Caco-2 (cell line): ENCODE measurements around the gene MRGPRF. TPM values are rescaled to one million over a fixed set of nuclear protein-coding genes. Genes with fewer than 3 reads are reported as not detected.

Experiments used
- BruUV-seq: library from RNA; stranded (reverse); fragments of 400-500 nt; replicated peaks from 2 replicates; lab custom pipeline; 2021; lab: Mats Ljungman, UMichigan
- CTCF ChIA-PET: fragments of 300-600 bp; sonication (Branson Sonifier 250); formaldehyde crosslinking; loops from one replicate; lab custom pipeline; 2022; ENCODE audit warnings: antibody characterized with exemption; lab: Charles Lee
- POLR2A ChIA-PET: fragments of 300-600 bp; sonication (Branson Sonifier 250); formaldehyde crosslinking; loops from one replicate; lab custom pipeline; 2022; ENCODE audit warnings: antibody characterized with exemption; lab: Charles Lee
- DNase-seq, 2 experiments: peaks; one replicate each; pipeline versions ENCODE4 v3.0.0 to v3.0.0-alpha.2; 2020 to 2022
- H3K27me3 ChIP-seq: replicated peaks from 2 replicates; pipeline ENCODE4 v1.6.0; 2011; ENCODE audit warnings: low read length; ENCODE audit not compliant: control insufficient read depth, insufficient read depth
- H3K36me3 ChIP-seq: 2 replicates; pipeline ENCODE4 v1.5.1; 2011; ENCODE audit warnings: low read length; ENCODE audit not compliant: control insufficient read depth, insufficient read depth
- H3K4me1 ChIP-seq: fragments of 250-450 bp; sonication (Bioruptor Pico); 2 replicates; pipeline ENCODE4 v1.5.1; 2020; ENCODE audit warnings: mild to moderate bottlenecking
- H3K4me3 ChIP-seq: 2 replicates; pipeline ENCODE4 v1.5.1; 2011; ENCODE audit warnings: low read depth, mild to moderate bottlenecking, control low read depth, low read length
- H3K9me3 ChIP-seq: fragments of 250-450 bp; sonication (Bioruptor Pico); 2 replicates; pipeline ENCODE4 v1.5.1; 2020; ENCODE audit warnings: mild to moderate bottlenecking, moderate library complexity
- H3K27ac Mint-ChIP-seq: one replicate; pipeline ENCODE4 v1.8.0; 2022; ENCODE audit warnings: mixed read lengths; ENCODE audit not compliant: unreplicated experiment
- H3K27me3 Mint-ChIP-seq: one replicate; pipeline ENCODE4 v1.8.0; 2022; ENCODE audit warnings: mixed read lengths; ENCODE audit not compliant: insufficient read depth, unreplicated experiment
- H3K36me3 Mint-ChIP-seq: one replicate; pipeline ENCODE4 v1.8.0; 2022; ENCODE audit warnings: mild to moderate bottlenecking, mixed read lengths; ENCODE audit not compliant: insufficient read depth, unreplicated experiment
- H3K4me1 Mint-ChIP-seq: one replicate; pipeline ENCODE4 v1.8.0; 2022; ENCODE audit warnings: low read depth, mixed read lengths; ENCODE audit not compliant: unreplicated experiment
- H3K4me3 Mint-ChIP-seq: one replicate; pipeline ENCODE4 v1.8.0; 2022; ENCODE audit warnings: mild to moderate bottlenecking, moderate library complexity, mixed read lengths; ENCODE audit not compliant: unreplicated experiment
- H3K9me3 Mint-ChIP-seq: one replicate; pipeline ENCODE4 v1.8.0; 2022; ENCODE audit warnings: mixed read lengths; ENCODE audit not compliant: unreplicated experiment
- CTCF ChIP-seq, 2 experiments: fragments of 200-600 bp in 1 of 2; IDR thresholded peaks; 1 replicate in 1 of 2; 2 replicates in 1 of 2; pipeline versions ENCODE4 v1.5.1 to v1.8.0; 2011 to 2022; ENCODE audit warnings: antibody characterized with exemption in 1 of 2, control low read depth in 1 of 2, inconsistent platforms in 1 of 2, low read depth in 1 of 2, low read length in 1 of 2, mild to moderate bottlenecking in 1 of 2, moderate library complexity in 1 of 2; ENCODE audit not compliant: insufficient read depth in 1 of 2, severe bottlenecking in 1 of 2, unreplicated experiment in 1 of 2
- intact Hi-C: fragments of 100-400 bp; cut with micrococcal nuclease; formaldehyde crosslinking; loops from one replicate; pipeline ENCODE4 v1.10.0; 2022; ENCODE audit not compliant: unreplicated experiment
- total RNA-seq: library from RNA; stranded (reverse); gene quantifications from 2 replicates; pipeline ENCODE4 v1.2.3, GENCODE V29; 2022

MRGPRF gene
- total RNA-seq, 1 experiment from 2014 or later: 0.14 TPM

- Mint-ChIP-seq H3K9me3 (peaks cover 6% of the 10 kb centered on the region), H3K27ac (no peak within 1 kb of the TSS), H3K36me3 (no peaks in the 10 kb centered on the region), H3K4me3 (no peak within 1 kb of the TSS), H3K4me1 (no peaks in the 10 kb centered on the region), H3K27me3 (no peaks in the 10 kb centered on the region)
- Histone ChIP-seq H3K4me3 (no peak within 1 kb of the TSS), H3K4me1 (no peaks in the 10 kb centered on the region), H3K27me3 (no peaks in the 10 kb centered on the region), H3K36me3 (no peaks in the 10 kb centered on the region), H3K9me3 (no peaks in the 10 kb centered on the region)
- ChIA-PET CTCF (no interaction called here), POLR2A (interaction anchor here (1.1 kb wide), 1 partner anchor 42 kb away, joined by 3 read pairs; no protein-coding TSS in a partner anchor)
- DNase-seq: peak in 1 of 2 experiments; percentile 32
- no peak for TF ChIP-seq CTCF (IDR thresholded peaks at IDR 0.05; ENCODE audit: insufficient read depth in 1 of 2, low read depth in 1 of 2, low read length in 1 of 2, severe bottlenecking in 1 of 2, unreplicated experiment in 1 of 2)
- no TSS peak for BruUV-seq
- intact Hi-C loops: no loop called here
These were observed 32.3 kb downstream of the MRGPRF start, which contains the start of gene MRGPRD for GRCh38 chr11:68980776-68981065. Gene MRGPRD, minus strand, starts transcription at chr11:68980986. Its CDS starts 0 bp downstream, at chr11:68980986.

GRCh38 chr11:68979931-68980775, 32.9 kb downstream of the MRGPRF start:
- DNase-seq: peak in 1 of 2 experiments; percentile 37
- peaks cover 6% of the 10 kb centered on the region for H3K9me3 Mint-ChIP-seq
- ChIA-PET CTCF (no interaction called here), POLR2A (interaction anchor here (1.1 kb wide), 1 partner anchor 42 kb away, joined by 3 read pairs; no protein-coding TSS in a partner anchor)
- BruUV-seq: no TSS peak
- Histone ChIP-seq H3K9me3 (0 out of 2 replicates have a peak, but pooled peaks cover 1% of the 10 kb centered on the region), H3K36me3 (no peaks in the 10 kb centered on the region), H3K27me3 (no peaks in the 10 kb centered on the region), H3K4me1 (no peaks in the 10 kb centered on the region), H3K4me3 (no peak overlapping the region)
- intact Hi-C loops: no loop called here
- H3K27me3 Mint-ChIP-seq: no peaks in the 10 kb centered on the region
- no peaks in the 10 kb centered on the region for H3K36me3 Mint-ChIP-seq
- H3K4me3 Mint-ChIP-seq: no peak overlapping the region
- no peak for TF ChIP-seq CTCF (IDR thresholded peaks at IDR 0.05; ENCODE audit: insufficient read depth in 1 of 2, low read depth in 1 of 2, low read length in 1 of 2, severe bottlenecking in 1 of 2, unreplicated experiment in 1 of 2)
- no peak overlapping the region for H3K27ac Mint-ChIP-seq
- H3K4me1 Mint-ChIP-seq: no peaks in the 10 kb centered on the region

GRCh38 chr11:68978931-68979594, 34.0 kb downstream of the MRGPRF start:
- no TSS peak for BruUV-seq
- Mint-ChIP-seq H3K27ac (no peak overlapping the region), H3K9me3 (peaks cover 6% of the 10 kb centered on the region), H3K36me3 (no peaks in the 10 kb centered on the region), H3K4me1 (peaks cover 6% of the 10 kb centered on the region), H3K4me3 (no peak overlapping the region), H3K27me3 (no peaks in the 10 kb centered on the region)
- TF ChIP-seq CTCF (IDR thresholded peaks at IDR 0.05; ENCODE audit: insufficient read depth in 1 of 2, low read depth in 1 of 2, low read length in 1 of 2, severe bottlenecking in 1 of 2, unreplicated experiment in 1 of 2): no peak
- ChIA-PET POLR2A (no interaction called here), CTCF (interaction anchor here (0.6 kb wide), 1 partner anchor 45 kb away, joined by 3 read pairs; no protein-coding TSS in a partner anchor)
- Histone ChIP-seq H3K9me3 (0 out of 2 replicates have a peak, but pooled peaks cover 5% of the 10 kb centered on the region), H3K4me1 (no peaks in the 10 kb centered on the region), H3K4me3 (no peak overlapping the region), H3K36me3 (no peaks in the 10 kb centered on the region), H3K27me3 (no peaks in the 10 kb centered on the region)
- DNase-seq: peak in 1 of 2 experiments; percentile 32
- intact Hi-C loops: no loop called here
